Stimulated activated CD4-positive, alpha-beta T cell treated with anti-CD3 and anti-CD28 coated beads, Interleukin-4, amount 100 ng/mL, for 48 hours (primary cell): ENCODE measurements around the gene PIWIL4.

Source experiments
- DNase-seq, 2 donors: peaks; one replicate each; pipeline ENCODE4 v3.0.0-alpha.2; 2020; ENCODE audit warnings: low read depth in 2 of 2

The PIWIL4 gene

GRCh38 chr11:94662846-94663390, 95.8 kb downstream of the PIWIL4 start:
- no peak for DNase-seq

DNA sequence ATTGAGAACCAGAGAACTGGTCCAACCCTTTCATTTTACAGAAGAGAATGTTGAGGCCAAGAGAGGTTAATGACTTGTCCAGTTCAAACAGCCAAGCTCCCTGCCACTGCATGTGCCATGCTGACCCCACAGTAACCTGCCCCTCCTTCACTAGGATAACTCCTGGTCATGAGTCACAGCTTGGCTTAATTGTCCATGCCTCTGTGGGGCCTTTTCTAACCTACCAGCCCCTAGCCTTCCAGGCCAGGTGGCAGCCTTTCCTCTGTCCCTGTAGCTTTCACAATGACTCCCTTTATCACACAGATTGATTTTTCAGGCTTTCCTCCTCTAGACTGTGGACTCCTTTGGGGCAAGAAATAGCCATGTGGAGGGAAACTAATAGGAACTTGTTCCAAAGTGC, 97.2 kb downstream of the PIWIL4 start:
- no peak for DNase-seq

- no peak for DNase-seq
Observed at GRCh38 chr11:94665116-94665659, 98.0 kb downstream of the PIWIL4 start.

- no peak for DNase-seq
Observed at GRCh38 chr11:94666792-94667721, 99.9 kb downstream of the PIWIL4 start.

DNA sequence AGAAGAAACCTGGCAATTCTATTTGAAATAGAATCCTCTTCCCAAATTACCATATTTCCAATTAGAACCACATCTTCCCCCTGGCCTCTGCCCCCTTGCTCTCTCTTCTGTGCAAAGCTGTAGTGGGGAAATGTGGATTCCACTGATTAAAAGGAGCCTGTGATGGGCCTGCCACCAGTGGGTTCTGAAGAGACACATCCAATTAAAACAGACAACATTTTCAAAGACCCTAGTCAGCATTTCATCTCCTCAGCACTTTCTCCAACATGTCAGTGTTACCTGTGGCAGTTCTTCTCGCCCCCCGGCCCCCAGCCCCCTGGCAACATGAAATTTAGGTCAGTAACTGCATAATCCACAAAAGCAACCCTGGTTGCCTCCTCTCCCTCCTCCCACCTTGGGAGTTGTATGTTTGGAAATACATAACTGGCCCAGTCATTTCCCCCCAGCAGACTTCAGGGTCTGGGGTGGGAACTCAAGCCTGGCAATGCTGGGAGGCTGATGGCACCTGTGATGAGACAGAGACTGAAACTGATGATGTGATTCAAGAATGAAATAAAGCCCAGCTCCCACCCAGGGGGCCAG, 101.1 kb downstream of the PIWIL4 start:
- no peak for DNase-seq

DNA sequence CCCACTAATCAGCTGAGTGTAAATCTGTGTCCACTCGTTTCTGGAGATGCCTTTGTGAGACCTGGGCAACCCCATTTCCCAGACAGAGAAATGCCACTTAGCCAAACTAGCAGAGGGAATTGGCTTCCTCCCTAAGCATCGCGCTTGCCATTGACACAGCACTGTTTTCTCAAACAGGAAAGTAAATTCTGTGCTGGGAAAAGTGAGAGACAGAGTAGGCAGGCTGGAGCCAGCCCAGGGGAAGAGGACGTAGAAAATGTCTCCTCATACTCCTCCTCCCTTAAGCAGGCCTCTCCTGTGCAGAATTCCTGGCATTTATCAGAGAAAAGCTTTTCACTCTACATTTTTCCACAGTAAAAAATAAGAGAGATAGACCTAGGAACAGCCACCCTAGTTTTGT, 101.9 kb downstream of the PIWIL4 start:
- no peak for DNase-seq
